OCI-LY1 (cell line): ENCODE data around the gene ZNF554.

Source experiments
- H2AFZ ChIP-seq: fragments of 200-600 bp; sonication (generic), shearing (Covaris generic); 2 replicates; pipeline ENCODE4 v1.6.0; 2014; ENCODE audit warnings: antibody characterized with exemption, mild to moderate bottlenecking, low read length
- H3F3A ChIP-seq: fragments of 200-600 bp; sonication (generic), shearing (Covaris generic); 2 replicates; pipeline ENCODE4 v1.6.0; 2014; ENCODE audit warnings: mild to moderate bottlenecking, antibody characterized with exemption, low read length, moderate library complexity; ENCODE audit not compliant: insufficient read depth
- H3K27ac ChIP-seq: fragments of 200-600 bp; sonication (generic); 2 replicates; pipeline ENCODE4 v1.5.1; 2014; ENCODE audit warnings: low read length, mixed run types, mild to moderate bottlenecking, low read depth; ENCODE audit not compliant: poor library complexity, severe bottlenecking
- H3K27me3 ChIP-seq: fragments of 200-600 bp; sonication (generic); 2 replicates; pipeline ENCODE4 v1.6.0; 2014; ENCODE audit warnings: antibody characterized with exemption, mild to moderate bottlenecking, low read length, moderate library complexity; ENCODE audit not compliant: insufficient read depth
- H3K36me3 ChIP-seq: fragments of 200-600 bp; sonication (generic); 2 replicates; pipeline ENCODE4 v1.6.1; 2014; ENCODE audit warnings: mild to moderate bottlenecking, antibody characterized with exemption, low read length, moderate library complexity, mixed read lengths; ENCODE audit not compliant: insufficient read depth
- H3K4me1 ChIP-seq: fragments of 200-600 bp; sonication (generic); 2 replicates; pipeline ENCODE4 v1.5.1; 2014; ENCODE audit warnings: mild to moderate bottlenecking, low read length, moderate library complexity; ENCODE audit not compliant: insufficient read depth, severe bottlenecking
- H3K4me2 ChIP-seq: fragments of 200-600 bp; sonication (generic), shearing (Covaris generic); 2 replicates; pipeline ENCODE4 v1.6.1; 2014; ENCODE audit warnings: low read length
- H3K4me3 ChIP-seq: fragments of 200-600 bp; sonication (generic); 2 replicates; pipeline ENCODE4 v1.5.1; 2014; ENCODE audit warnings: low read length, low read depth, mild to moderate bottlenecking, mixed read lengths; ENCODE audit not compliant: poor library complexity, severe bottlenecking
- H3K79me2 ChIP-seq: fragments of 200-600 bp; shearing (Covaris generic); 2 replicates; pipeline ENCODE4 v1.6.1; 2016; ENCODE audit warnings: mixed run types, low read length, mixed read lengths; ENCODE audit not compliant: insufficient read depth
- H3K9ac ChIP-seq: fragments of 200-600 bp; sonication (generic), shearing (Covaris generic); 2 replicates; pipeline ENCODE4 v1.6.1; 2014; ENCODE audit warnings: mild to moderate bottlenecking, low read length, mixed read lengths
- H3K9me2 ChIP-seq: fragments of 200-600 bp; sonication (generic), shearing (Covaris generic); 2 replicates; pipeline ENCODE4 v1.6.1; 2014; ENCODE audit warnings: low read depth, mild to moderate bottlenecking, low read length, mixed read lengths
- H3K9me3 ChIP-seq: fragments of 200-600 bp; shearing (Covaris generic); 2 replicates; pipeline ENCODE4 v1.6.1; 2014; ENCODE audit warnings: low read length, mixed read lengths
- H4K20me1 ChIP-seq: fragments of 200-600 bp; sonication (generic), shearing (Covaris generic); 2 replicates; pipeline ENCODE4 v1.6.0; 2016; ENCODE audit warnings: mild to moderate bottlenecking, low read length; ENCODE audit not compliant: insufficient read depth
- CTCF ChIP-seq: fragments of 200-600 bp; sonication (generic), shearing (Covaris generic); IDR thresholded peaks from 2 replicates; pipeline ENCODE4 v1.5.1; 2017; ENCODE audit warnings: mild to moderate bottlenecking, antibody characterized with exemption, low read length, moderate library complexity, mixed read lengths
- EZH2 ChIP-seq: fragments of 200-600 bp; sonication (generic), shearing (Covaris generic); IDR thresholded peaks from 2 replicates; pipeline ENCODE4 v1.8.0; 2017; ENCODE audit warnings: borderline replicate concordance, mixed run types, mild to moderate bottlenecking, antibody characterized with exemption, low read length, moderate library complexity, mixed read lengths

ZNF554 gene

GRCh38 chr19:2777952-2778683, 41.5 kb upstream of the ZNF554 start:
- no peaks in the 10 kb centered on the region for H3F3A ChIP-seq
- H4K20me1 ChIP-seq, result no peaks in the 10 kb centered on the region; the same call in 1 of the 2 replicates
- no peaks in the 10 kb centered on the region for H3K27me3 ChIP-seq
- TF ChIP-seq EZH2, result no peak
- TF ChIP-seq CTCF, result no peak
- H3K36me3 ChIP-seq, result peaks cover 12% of the 10 kb centered on the region
- no peak overlapping the region for H3K4me3 ChIP-seq
- H3K79me2 ChIP-seq, result peaks cover 90% of the 10 kb centered on the region
- no peak overlapping the region for H3K27ac ChIP-seq
- no peak overlapping the region for H2AFZ ChIP-seq
- H3K9me2 ChIP-seq, result no peaks in the 10 kb centered on the region
- H3K9ac ChIP-seq, result no peak overlapping the region
- H3K4me1 ChIP-seq, result peaks cover 27% of the 10 kb centered on the region
- no peaks in the 10 kb centered on the region for H3K9me3 ChIP-seq
- no peak overlapping the region for H3K4me2 ChIP-seq

- H3K4me2 ChIP-seq, result no peak overlapping the region
- no peaks in the 10 kb centered on the region; the same call in 1 of the 2 replicates for H4K20me1 ChIP-seq
- H3K4me1 ChIP-seq, result peaks cover 33% of the 10 kb centered on the region
- no peak overlapping the region for H2AFZ ChIP-seq
- no peaks in the 10 kb centered on the region for H3F3A ChIP-seq
- H3K36me3 ChIP-seq, result peaks cover 12% of the 10 kb centered on the region
- H3K9me3 ChIP-seq, result no peaks in the 10 kb centered on the region
- H3K79me2 ChIP-seq, result peaks cover 86% of the 10 kb centered on the region
- no peak for TF ChIP-seq CTCF
- TF ChIP-seq EZH2, result no peak
- H3K9ac ChIP-seq, result no peak overlapping the region
- H3K27ac ChIP-seq, result no peak overlapping the region
- no peaks in the 10 kb centered on the region for H3K9me2 ChIP-seq
- H3K4me3 ChIP-seq, result no peak overlapping the region
- no peaks in the 10 kb centered on the region for H3K27me3 ChIP-seq
Observed at GRCh38 chr19:2779121-2779740, 40.4 kb upstream of the ZNF554 start.

- Histone ChIP-seq H3K9ac (peak overlapping the region; percentile 91; the same call in 1 of the 2 replicates), H3K79me2 (peaks cover 76% of the 10 kb centered on the region), H2AFZ (no peak overlapping the region), H4K20me1 (no peaks in the 10 kb centered on the region), H3K4me1 (peaks cover 32% of the 10 kb centered on the region), H3K36me3 (peaks cover 12% of the 10 kb centered on the region), H3K9me2 (no peaks in the 10 kb centered on the region), H3K4me3 (no peak overlapping the region), H3K4me2 (peak overlapping the region; percentile 89; the same call in 1 of the 2 replicates), H3F3A (no peaks in the 10 kb centered on the region), H3K9me3 (no peaks in the 10 kb centered on the region), H3K27me3 (no peaks in the 10 kb centered on the region), H3K27ac (no peak overlapping the region)
- no peak for TF ChIP-seq EZH2
- TF ChIP-seq CTCF, result no peak
Observed at GRCh38 chr19:2780284-2780683, 39.4 kb upstream of the ZNF554 start.
